ENCODE results near the gene CFAP45.
A peak's percentile ranks its signal among the peaks of the same experiment; 100 is the strongest.

The CFAP45 gene

DNA sequence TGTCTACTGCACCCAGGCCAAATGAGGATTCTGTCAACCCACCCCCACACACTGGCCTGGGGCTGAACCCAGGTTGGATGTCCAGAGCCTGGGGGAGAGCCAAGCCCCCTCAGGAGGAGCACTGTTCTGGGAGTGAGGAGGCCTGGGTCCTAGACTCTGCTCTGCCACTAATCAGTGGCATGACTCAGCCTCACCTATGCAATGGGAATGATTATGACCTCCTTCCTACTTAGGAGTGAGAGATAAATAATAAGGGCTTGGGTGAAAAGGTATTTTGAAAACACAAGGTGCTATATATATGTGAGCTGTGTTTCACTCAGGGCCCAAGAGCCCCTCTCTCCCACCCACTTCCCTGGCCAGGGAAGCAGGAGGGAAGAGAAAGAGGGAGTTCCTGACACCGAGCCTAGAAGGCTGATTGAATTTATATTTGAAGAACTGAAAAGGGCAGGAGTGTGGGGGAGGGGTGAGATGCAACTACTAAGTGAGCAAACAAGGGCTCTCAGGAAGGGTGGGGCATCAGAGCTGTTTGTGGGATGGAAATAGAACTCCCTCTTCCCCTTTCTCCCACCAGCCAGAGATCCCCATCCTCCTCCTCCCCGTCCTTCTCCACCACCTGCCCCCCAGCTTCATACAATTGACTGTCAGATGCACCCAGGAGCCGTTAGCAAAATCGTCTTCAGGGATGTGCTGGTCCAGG, 37.2 kb upstream of the CFAP45 start:
- no peak for DNase-seq
- peaks cover 43% of the 10 kb centered on the region for H3K36me3 Mint-ChIP-seq (ENCODE audit: low read depth)
- no peak overlapping the region for H3K4me3 Mint-ChIP-seq
- no peaks in the 10 kb centered on the region for H3K9me3 Mint-ChIP-seq
- H3K4me1 Mint-ChIP-seq = peaks cover 49% of the 10 kb centered on the region
- H3K27me3 Mint-ChIP-seq (ENCODE audit: low read depth, poor library complexity) = peaks cover 10% of the 10 kb centered on the region
- H3K27ac Mint-ChIP-seq = peak overlapping the region; percentile 52
- TF ChIP-seq, protein P1, sequence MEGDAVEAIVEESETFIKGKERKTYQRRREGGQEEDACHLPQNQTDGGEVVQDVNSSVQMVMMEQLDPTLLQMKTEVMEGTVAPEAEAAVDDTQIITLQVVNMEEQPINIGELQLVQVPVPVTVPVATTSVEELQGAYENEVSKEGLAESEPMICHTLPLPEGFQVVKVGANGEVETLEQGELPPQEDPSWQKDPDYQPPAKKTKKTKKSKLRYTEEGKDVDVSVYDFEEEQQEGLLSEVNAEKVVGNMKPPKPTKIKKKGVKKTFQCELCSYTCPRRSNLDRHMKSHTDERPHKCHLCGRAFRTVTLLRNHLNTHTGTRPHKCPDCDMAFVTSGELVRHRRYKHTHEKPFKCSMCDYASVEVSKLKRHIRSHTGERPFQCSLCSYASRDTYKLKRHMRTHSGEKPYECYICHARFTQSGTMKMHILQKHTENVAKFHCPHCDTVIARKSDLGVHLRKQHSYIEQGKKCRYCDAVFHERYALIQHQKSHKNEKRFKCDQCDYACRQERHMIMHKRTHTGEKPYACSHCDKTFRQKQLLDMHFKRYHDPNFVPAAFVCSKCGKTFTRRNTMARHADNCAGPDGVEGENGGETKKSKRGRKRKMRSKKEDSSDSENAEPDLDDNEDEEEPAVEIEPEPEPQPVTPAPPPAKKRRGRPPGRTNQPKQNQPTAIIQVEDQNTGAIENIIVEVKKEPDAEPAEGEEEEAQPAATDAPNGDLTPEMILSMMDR (IDR thresholded peaks at IDR 0.05) = no peak

- peak; percentile 91 for DNase-seq
- Mint-ChIP-seq H3K4me1 (peaks cover 40% of the 10 kb centered on the region), H3K9me3 (no peaks in the 10 kb centered on the region), H3K4me3 (no peak overlapping the region), H3K27ac (no peak overlapping the region), H3K36me3 (ENCODE audit: low read depth) (peaks cover 43% of the 10 kb centered on the region), H3K27me3 (ENCODE audit: low read depth, poor library complexity) (peaks cover 10% of the 10 kb centered on the region)
- TF ChIP-seq, protein P1 (IDR thresholded peaks at IDR 0.05) = peak; percentile 96
These were observed 36.4 kb upstream of the CFAP45 start for GRCh38 chr1:159936273-159936904.

- Mint-ChIP-seq H3K4me3 (no peak overlapping the region), H3K27ac (no peak overlapping the region), H3K27me3 (ENCODE audit: low read depth, poor library complexity) (peaks cover 9% of the 10 kb centered on the region), H3K36me3 (ENCODE audit: low read depth) (peaks cover 46% of the 10 kb centered on the region), H3K4me1 (peaks cover 35% of the 10 kb centered on the region), H3K9me3 (no peaks in the 10 kb centered on the region)
- TF ChIP-seq, protein P1 (IDR thresholded peaks at IDR 0.05) = no peak
- DNase-seq = no peak
These were observed 35.8 kb upstream of the CFAP45 start for GRCh38 chr1:159935719-159936272.

DNA sequence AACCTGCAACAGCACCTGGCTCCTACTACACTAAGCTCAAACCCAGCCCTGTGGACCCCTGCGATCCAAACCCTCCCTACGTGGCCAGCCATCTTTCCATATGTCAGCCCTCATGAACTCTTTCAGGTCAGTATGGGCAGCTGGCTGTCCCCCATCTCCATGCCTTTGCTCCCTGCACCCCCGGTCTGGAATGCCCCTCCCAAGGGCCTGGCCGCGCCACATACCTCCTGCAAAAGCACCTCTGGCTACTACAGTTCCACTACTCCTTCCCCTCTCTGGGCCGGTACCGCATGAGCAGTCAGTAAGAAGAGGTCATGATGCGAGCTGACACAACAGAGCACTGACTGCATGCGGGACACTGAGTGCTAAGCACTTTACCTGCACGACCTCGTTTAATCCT, 35.3 kb upstream of the CFAP45 start:
- Mint-ChIP-seq H3K27ac (no peak overlapping the region), H3K9me3 (no peaks in the 10 kb centered on the region), H3K36me3 (ENCODE audit: low read depth) (peaks cover 48% of the 10 kb centered on the region), H3K4me3 (no peak overlapping the region), H3K4me1 (peaks cover 30% of the 10 kb centered on the region), H3K27me3 (ENCODE audit: low read depth, poor library complexity) (peaks cover 10% of the 10 kb centered on the region)
- TF ChIP-seq, protein P1 (IDR thresholded peaks at IDR 0.05) = no peak
- no peak for DNase-seq

DNA sequence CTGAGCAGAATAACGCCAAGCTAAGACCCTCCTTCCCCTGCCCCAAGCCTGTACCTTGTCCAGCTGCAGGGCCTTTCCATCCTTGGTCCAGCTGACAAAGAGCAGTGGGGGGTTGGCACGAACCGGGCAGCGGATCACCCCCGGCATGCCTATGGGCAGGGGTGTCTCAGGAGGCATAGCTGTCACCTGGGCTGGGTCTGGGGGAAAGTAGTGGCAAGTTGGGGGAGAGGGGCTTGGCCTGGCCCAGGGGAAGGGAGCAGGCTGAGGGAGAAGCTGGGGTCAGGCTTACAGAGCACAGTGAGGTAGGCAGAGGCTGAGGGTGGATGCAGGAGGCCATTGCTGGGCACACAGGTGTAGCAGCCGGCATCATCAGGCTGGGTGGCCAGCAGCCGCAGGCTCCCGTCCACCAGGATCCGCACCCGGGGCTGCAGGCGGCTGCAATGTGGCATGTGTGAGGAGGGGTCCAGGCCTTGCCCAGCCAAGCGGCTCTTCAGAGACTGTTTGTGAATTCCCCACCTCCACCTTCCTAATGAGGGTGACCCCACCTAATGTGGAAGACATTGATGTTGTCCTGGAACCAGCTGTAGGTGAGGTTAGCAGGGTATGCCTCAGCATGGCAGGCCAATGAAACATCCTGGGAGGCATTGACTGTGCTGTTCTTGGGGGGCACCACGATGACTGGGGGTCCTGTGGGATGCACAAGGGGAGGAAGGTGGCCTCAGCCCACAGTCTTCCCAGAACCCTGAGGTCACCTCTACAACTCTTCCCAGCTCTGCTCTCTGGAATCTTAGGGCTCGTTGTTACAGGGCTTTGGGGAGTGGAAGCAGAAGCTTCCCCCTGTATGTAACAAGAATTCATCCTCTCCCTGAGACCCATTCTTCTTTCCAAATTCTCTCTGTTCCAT, 34.4 kb upstream of the CFAP45 start:
- Mint-ChIP-seq H3K9me3 (no peaks in the 10 kb centered on the region), H3K36me3 (ENCODE audit: low read depth) (peaks cover 42% of the 10 kb centered on the region), H3K27me3 (ENCODE audit: low read depth, poor library complexity) (peaks cover 10% of the 10 kb centered on the region), H3K27ac (no peak overlapping the region), H3K4me1 (peaks cover 28% of the 10 kb centered on the region), H3K4me3 (no peak overlapping the region)
- TF ChIP-seq, protein P1 (IDR thresholded peaks at IDR 0.05) = no peak
- DNase-seq = no peak

All from nephron progenitor cell (in vitro differentiated cells).